GM18511 (cell line): ENCODE measurements around the gene TFCP2.
"Not testable (repeated sequence)": the region's sequence is repeated elsewhere in the genome, so short reads cannot be mapped to it uniquely, and the experiment has no call there.

Experiments used
- ATAC-seq: cut with Tn5 transposase; IDR thresholded peaks from one replicate; pipeline ENCODE4 v1.9.1; 2021; ENCODE audit warnings: mild to moderate bottlenecking, moderate library complexity; ENCODE audit not compliant: unreplicated experiment

Gene TFCP2, protein sequence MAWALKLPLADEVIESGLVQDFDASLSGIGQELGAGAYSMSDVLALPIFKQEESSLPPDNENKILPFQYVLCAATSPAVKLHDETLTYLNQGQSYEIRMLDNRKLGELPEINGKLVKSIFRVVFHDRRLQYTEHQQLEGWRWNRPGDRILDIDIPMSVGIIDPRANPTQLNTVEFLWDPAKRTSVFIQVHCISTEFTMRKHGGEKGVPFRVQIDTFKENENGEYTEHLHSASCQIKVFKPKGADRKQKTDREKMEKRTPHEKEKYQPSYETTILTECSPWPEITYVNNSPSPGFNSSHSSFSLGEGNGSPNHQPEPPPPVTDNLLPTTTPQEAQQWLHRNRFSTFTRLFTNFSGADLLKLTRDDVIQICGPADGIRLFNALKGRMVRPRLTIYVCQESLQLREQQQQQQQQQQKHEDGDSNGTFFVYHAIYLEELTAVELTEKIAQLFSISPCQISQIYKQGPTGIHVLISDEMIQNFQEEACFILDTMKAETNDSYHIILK

DNA sequence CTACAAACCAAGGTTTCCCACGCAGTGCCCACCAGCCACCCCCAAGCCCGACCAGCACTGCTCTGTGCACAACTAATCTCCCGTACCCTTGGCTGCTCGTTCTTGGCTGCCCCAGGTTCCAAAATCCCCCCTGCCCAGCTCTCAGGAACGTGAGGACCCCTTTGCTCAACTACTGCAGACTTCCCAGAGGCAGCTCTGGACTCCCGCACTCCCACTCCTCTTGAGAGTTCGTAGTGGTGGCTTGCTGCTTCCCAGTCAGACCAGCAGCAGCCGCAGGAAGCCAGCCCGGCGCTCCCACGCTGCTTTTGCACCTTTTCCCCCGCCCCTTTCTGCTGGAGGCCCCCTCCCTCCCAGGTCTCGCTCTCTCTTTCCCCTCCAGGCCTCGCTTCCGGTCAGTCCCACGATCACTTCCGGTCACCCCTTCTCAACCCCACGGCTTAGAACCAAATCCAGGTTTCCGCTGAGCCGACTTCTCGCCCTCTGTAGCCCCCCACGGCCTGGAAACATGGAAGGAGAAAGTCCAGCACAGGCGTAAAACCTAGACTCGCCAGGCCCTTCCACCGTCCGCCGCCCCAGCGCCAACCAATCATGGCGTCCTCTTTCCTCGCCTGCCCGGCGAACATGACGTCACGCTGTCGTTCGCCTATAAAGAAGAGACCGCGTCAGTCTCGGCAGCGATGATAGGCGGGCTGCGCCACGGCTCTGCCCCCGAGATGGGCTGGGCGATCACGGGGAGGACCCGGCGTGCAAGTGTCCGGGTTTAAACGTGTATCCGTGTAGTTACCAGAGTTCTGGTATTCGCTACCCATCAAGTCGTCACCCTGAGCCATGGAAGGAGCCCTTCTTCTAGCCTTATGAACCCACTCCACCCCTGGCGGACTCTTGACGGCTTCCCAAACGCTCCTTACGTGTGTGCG lies at the start of gene TFCP2:
TSS of gene TFCP2 (minus strand) at position 621 of the 917 bp plus-strand sequence. CDS start 713 bp downstream, outside the sequence.
- peak; percentile 96 for ATAC-seq

DNA sequence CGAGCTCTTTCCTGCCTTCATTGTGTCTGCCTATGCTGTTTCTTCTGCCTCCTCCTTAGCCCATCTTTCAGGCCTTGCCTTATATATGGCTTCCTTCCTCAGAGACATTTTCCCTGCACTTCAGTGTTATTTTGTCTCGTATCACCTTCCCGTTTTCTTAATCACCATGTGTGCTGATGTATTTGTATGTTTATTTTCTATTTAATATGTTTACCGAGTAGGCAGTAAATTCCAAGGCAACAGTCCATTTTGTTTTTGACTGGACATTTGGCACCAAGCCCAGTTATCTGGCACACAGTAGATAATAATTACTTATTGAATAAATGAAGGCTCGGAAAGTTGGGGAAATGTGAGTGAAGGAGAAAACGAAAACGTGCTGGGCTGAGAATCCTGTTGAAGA lies 49.5 kb upstream of the TFCP2 start:
- ATAC-seq: no peak

DNA sequence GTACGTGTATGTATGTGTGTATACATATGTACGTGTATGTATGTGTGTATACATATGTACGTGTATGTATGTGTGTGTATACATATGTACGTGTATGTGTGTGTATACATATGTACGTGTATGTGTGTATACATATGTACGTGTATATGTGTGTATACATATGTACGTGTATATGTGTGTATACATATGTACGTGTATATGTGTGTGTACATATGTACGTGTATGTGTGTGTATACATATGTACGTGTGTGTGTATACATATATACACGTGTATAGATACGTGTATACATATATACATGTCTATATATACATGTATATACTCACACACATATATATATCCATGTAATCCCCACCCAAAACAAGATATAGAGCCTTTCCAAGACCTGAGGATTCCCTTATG lies 46.9 kb upstream of the TFCP2 start:
- not testable (repeated sequence) for ATAC-seq

DNA sequence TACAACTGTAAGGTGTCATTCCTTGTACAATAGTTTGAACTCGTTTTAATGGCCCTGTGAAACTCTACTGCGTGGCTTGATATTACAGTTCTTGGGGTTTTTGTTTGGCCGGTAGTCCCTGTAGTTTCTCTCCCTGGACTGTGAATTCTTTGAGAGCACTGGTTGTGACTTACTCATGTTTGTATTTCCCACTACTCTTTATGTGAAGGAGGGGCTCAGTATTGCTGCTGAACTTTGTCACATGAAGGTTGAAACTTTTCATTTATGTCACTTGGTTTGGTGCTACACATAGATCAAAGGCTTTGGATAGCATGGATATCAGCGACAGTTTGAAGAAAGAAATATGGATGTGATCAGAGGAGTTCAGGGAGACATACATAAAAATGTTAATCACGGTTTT lies 46.4 kb upstream of the TFCP2 start:
- ATAC-seq: no peak

DNA sequence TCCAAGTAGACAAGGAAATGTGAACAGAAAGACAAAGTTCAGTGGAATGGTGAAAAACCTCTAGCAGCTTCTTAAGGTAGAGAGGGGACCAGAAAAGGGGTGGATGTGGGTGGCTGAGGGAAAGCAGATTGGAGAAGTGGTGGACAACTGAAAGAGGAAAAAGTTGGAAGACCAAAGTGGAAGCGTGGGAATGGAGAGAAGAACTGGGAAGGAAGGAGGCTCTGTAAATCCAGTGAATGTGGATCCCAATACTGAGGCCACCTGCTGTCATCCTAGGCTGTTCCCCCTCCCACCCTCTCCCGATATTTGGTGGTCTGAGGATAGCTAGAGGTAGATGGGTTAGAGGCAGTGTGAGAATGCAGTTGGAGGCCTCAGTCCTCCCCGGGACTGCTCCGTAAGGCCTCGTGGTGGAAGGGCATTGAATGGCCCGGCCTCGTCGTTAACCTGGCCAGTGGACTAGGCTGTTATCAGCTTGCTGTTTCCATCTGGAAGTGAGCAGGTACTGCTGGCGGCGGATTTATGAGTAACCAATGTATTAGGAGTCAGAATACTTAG lies 45.7 kb upstream of the TFCP2 start:
- ATAC-seq: no peak

DNA sequence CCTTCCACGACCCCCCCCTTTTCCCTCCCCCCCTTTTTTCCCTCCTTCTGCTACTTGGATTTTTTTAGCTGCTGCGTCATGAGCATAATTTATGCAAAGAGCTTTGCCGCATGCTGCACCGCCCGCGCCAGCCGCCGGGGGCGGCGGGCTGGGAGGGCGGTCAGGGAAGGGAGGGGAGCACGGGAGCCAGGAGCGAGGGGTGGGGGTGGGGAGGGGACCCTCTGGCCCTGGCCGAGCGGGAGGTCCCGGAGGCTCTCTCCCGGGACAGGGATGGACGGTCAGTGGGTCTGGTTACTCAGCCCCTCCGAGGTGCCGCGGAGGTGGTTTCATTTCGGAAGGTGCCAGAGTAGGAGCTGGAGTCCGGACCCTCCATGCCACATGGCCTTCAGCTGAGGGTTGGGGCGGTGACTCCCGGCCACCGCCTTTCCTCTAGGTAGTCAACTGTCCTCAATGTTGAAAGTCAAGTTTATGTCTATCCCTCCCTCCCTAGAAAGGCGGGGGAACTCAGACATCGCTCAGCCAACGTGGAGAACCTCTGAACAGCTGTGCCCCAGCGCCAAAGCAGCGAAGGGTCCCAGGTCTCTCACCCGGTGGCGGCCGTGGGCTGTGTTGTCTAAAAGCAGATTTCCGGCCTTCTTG lies 45.2 kb upstream of the TFCP2 start, which contains the start of gene POU6F1:
TSS of gene POU6F1 (minus strand) at position 95 of the 639 bp plus-strand sequence. CDS start 11,226 bp downstream, outside the sequence.
- peak; percentile 80 for ATAC-seq

DNA sequence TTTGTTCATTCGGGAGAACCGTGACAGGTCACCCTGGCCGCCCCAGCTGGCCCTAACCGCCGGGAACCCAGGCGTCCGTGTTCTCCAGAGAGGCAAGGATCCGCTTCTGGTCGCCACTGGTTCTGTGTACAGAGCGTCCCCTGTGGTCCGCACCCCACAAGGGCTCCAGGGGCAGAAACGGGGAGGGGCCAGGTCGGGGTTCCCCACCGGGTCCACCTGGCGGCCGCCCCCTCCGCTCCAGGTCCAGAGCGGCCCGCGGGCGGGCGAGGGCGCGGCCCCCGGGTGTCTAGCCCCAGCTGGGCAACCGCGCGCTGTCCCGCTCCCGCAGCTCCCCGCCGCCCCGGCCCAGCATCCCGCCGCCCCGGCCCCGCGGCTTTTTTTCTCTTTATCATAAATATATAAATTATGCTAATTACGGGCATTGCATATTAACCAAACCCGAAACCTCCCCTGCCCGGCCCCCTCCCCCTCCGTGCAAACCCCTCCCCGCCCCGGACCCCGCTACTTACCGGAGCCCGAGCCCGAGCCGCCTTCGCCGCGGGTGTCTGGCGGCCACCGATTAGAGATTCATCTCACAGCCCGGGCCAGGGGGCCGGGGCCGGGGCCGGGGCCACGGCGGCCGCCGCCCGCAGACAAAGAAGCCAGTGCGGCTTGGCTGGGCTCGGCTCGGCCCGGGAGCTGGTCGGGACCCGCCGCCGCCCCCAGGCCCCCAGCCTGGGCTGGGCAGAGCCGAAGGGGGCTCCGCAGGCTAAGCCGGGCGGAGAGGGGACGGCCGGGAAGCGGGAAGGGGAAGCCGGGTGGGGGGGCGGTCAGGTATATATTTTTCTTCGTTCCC lies 44.4 kb upstream of the TFCP2 start:
- ATAC-seq: peak; percentile 57

DNA sequence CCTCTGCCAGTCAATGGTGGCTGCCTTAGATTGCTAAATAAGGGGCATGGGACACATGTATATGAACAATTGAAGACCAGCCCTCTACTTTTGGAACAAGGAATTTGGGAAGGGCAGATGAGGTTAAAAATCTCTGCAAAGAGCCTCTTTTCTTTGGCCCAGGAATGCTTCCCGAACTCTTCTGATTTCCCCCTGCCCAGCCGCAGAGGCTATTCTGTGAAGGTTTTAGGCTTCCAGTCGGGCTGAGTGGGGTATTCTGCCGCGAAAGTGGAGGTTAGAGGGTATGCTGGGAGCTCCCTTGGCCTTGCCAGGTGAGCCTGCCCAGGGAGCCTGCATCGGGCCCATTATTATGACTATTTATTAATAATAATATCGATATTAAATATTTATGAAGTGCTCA lies 43.7 kb upstream of the TFCP2 start:
- ATAC-seq: no peak

DNA sequence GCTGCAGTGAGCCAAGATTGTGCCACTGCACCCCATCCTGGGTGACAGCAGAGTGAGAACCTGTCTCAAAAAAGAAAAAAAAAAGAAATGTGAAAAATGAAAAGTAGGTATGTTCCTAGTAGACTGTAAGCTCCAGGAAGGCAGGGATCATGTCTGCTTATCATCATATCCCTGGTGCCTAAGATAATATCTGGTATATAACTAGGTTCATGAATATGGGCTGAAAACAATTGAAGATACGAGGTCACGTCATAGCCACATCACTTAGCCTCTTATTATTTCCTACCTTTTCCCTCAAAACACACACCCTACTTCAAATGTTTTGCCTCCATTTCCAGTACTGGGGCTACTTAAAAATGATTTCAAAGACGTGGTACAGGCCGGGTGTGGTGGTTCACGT lies 42.0 kb upstream of the TFCP2 start:
- no peak for ATAC-seq

DNA sequence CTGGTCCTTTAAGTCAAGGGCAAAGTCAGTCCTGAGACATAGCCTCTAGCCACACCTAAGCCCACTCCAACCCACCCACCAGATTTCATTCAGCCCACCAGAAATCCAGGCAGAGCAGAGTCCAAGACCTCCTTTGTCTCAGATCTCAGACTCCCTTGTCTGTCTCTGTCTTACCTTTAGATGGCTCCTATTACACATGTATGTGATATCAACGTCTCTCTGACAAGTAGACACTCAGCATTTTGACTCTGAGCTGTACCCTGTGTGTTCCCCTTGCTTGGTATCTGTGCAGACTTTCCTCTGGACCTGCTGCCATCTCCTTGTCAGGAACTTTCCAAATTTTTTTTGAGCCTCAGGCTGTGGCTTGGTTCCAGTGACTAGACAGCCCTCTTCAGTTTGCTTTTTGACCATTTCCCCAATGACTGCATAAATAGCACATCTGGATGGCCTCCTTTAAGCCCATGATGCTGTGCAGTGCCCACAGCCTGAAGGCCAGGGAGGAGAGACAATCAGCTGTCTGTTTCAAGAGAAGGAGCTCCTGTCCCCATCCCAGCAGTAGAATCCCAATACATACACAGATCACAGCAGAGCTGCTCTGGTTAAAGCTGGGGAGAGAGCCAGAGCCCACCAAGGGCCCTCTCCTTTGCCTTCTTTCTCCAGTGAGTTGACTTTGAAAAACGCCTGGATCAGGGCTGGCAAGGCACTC lies 37.9 kb upstream of the TFCP2 start:
- ATAC-seq: no peak

DNA sequence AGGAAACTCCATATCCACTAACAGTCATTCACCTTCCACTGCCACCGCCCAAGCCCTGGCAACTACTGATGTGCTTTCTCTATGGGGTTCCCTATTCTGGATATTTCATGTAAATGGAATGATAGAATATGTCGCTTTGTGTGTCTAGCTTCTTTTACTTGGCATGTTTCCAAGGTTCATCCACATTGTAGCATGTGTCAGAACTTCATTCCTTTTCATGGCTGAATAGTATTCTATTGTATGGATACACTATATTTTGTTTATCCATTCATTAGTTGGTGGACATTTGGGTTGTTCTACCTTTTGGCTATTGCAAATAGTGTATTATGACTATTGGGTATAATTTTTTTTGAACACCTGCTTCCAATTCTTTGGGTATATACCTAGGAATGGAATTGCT lies 36.3 kb upstream of the TFCP2 start:
- ATAC-seq: no peak

DNA sequence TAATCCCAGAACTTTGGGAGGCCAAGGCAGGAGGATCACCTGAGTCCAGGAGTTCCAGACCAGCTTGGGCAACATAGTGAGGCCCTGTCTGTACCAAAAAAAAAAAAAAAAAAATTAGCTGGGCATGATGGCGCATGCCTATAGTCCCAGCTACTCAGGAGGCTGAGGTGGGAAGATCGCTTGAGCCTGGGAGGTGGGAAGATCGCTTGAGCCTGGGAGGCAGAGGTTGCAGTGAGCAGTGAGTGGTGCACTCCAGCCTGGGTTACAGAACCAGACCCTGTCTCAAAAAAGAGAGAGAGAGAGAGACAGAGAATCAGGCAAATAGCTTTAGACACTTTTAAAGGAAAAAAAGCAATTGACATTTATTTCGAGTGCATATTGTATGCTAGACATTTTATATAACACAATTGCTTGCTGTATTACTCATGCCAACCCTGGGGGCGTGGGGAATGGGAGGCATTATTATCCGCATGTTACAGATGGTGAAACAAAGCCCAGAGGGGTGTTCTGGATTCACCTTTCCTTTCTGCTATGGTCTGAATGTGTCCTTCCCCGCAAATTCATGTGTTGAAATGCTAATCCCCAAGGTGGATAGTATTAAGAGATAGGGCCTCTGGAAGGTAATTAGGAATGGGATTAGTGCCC lies 35.2 kb upstream of the TFCP2 start:
- no peak for ATAC-seq

DNA sequence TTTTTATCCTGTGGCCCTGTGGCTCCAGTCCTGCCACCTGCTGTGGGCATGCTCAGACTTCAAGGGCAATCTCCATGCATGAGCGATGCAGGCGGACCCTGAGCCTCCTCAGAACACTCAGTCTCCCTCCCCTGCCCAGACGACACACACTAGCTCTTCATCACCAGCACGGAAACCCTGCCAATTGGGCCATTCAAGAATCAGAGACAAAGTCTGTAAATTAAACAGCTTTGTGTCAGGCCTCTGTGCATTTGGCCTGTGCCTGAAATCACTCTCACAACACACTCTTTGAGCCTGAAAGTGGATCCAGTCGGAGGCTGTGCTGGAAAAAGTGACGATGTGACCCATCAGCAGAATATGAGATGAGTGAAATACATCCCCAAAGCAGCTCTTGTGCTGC lies 32.4 kb upstream of the TFCP2 start:
- no peak for ATAC-seq

DNA sequence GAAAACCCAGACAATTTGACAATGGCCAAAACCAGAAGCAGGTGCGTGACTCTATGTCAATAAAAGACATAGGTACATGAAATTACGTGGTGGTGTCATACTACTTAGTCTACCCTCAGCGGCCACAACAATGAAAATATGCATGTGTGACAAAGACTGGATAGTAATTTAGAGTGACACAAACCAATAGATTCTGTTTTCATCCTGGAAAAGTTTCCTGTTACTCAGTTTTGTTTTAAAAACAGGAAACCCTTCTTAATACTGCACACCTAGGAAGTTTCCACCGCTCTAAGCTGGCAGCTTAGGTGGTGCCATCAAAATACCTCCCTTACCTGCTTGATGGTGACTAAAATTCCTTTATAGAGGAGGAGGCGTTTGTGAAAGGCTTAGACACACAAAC lies 29.8 kb upstream of the TFCP2 start:
- ATAC-seq: no peak

DNA sequence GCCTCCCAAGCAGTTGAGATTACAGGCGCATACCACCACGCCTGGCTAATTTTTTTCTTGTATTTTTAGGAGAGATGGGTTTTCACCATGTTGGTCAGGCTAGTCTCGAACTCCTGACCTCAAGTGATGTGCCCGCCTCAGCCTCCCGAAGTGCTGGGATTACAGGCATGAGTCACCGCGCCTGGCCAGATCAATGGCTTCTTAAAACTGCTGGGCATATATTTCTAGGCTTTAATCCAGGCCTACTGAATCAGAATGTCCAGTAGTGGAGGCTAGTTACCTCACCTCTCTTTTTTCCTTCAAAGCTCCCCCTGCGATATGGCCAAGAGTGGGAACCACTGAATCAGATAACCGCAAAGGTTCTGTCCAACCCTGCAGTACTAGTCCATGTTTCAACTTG lies 27.9 kb upstream of the TFCP2 start:
- ATAC-seq: no peak

DNA sequence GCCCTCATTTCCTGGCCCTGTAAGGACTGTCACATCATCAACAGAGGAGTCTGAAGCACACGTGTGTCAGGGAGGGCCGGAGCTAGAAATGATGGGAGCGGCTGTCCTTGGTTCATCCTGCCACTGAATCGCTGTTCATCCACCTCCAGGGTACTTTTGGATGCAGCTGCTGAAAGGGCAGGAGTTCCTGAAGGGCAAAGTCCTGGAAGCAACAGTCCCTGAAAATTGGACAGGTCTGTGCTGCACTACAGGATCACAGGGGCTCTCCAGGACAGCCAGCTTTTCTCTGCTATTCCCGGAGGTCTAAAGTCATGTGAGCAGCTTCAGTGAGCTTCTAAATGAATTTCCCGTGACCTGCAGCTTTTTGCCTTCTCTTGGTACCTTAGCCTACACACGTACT lies 27.2 kb upstream of the TFCP2 start:
- ATAC-seq: no peak

DNA sequence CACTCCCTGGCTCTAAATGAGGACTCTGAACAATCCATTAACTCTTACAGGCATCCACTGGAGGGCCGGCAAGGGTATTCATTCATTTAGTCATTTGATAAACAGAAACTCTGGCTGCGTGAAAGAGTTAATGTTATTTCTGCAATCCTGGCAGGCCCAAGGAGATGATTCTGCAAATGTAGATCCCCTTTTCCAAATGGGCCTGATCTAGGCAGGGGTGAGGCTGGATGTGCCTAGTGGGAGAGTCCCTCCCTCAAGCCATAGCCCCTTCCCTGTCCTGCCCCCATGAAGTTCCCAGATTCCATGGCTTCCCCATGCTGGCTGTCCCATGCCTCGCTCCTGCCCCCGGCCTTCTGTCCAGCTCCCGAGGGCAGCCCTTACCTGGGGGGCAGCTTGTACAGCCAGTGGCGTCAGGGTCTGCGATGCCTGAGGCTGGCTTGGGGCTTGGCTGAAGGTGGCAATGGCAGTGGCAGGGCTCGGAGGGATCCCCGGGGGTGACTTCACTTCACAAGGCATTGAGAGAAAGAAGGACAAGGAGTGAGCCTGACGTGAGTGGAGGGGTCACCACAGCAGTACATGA lies 26.5 kb upstream of the TFCP2 start:
- ATAC-seq: no peak

DNA sequence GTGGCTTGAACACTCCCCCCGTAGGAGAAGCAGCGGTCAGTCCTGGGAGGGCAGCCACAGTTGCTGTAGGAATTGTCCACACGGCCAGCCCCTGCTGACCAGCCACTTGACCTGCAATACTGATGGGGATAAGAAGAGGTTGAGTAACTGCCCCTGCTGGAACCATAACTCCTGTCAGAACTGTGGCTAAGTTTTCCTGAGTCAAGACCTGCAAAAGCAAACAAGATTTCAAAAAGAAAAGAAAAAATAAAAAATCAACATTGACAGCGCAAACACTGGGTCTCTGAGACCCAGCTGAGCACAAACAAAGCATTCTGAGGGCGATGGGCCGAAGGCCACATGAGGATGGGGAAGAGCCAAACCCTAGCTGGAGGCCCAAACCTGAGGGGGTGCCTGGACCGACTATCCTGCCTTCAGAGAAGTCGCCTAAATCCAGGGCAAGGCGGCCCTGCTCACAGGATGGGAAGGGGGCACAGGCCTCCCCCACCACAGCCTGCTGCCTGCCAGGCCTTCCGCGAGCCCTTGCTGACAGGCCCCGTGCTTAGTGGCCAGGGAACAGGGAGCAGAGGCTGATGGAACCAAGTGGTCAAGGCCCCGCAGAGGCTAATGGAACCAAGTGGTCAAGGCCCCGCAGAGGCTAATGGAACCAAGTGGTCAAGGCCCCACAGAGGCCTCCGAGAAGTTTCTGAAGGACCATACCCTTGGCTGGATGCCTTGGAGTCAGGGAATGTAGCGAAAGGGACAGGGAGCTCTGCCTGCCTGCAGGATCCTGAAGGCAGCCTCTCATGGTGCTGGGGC lies 25.8 kb upstream of the TFCP2 start:
- ATAC-seq: no peak
